Heart right ventricle (tissue), 16 donors: ENCODE measurements around the gene EML1. TPM values are rescaled to one million over a fixed set of nuclear protein-coding genes. Genes with fewer than 3 reads are reported as not detected.

Experiments used
- ATAC-seq, 8 donors: fragments of 200-7000 bp; cut with Tn5 transposase; one replicate each; pipeline ENCODE4 v1.9.1; 2020; ENCODE audit warnings: mild to moderate bottlenecking in 8 of 8, moderate library complexity in 8 of 8, moderate number of reproducible peaks in 1 of 8
- DNase-seq, 2 donors: peaks; one replicate each; pipeline ENCODE4 v3.0.0-alpha.2; 2020
- H3K27ac ChIP-seq, 10 donors: fragments of 200-600 bp; sonication (generic) in 2 of 10; one replicate each; pipeline versions ENCODE4 v1.5.0 to v1.8.0; 2020 to 2022; ENCODE audit warnings: mild to moderate bottlenecking in 3 of 10
- H3K27me3 ChIP-seq, 7 donors: fragments of 200-600 bp; one replicate each; pipeline ENCODE4 v1.8.0; 2021 to 2022; ENCODE audit warnings: mild to moderate bottlenecking in 2 of 7
- H3K36me3 ChIP-seq, 9 donors: fragments of 200-600 bp; sonication (generic) in 1 of 9; one replicate each; pipeline versions ENCODE4 v1.5.0 to v1.8.0; 2020 to 2022; ENCODE audit warnings: mild to moderate bottlenecking in 2 of 9
- H3K4me1 ChIP-seq, 9 donors: fragments of 200-600 bp; sonication (generic) in 1 of 9; one replicate each; pipeline versions ENCODE4 v1.5.0 to v1.8.0; 2020 to 2022; ENCODE audit warnings: mild to moderate bottlenecking in 4 of 9
- H3K4me3 ChIP-seq, 10 donors: fragments of 200-600 bp; sonication (generic) in 2 of 10; one replicate each; pipeline versions ENCODE4 v1.5.0 to v1.8.0; 2020 to 2022; ENCODE audit warnings: mild to moderate bottlenecking in 7 of 10, moderate library complexity in 2 of 10
- H3K9me3 ChIP-seq, 11 donors: fragments of 200-600 bp in 10 of 11; sonication (generic) in 2 of 11; one replicate each; pipeline versions ENCODE4 v1.5.0 to v1.8.0; 2013 to 2022; ENCODE audit warnings: mild to moderate bottlenecking in 2 of 11, control low read depth in 1 of 11, moderate library complexity in 1 of 11
- WGBS, 2 donors: extraction: QIAGEN DNeasy Blood & Tissue Kit; methylation state at CpG; one replicate each; pipeline ENCODE4 v1.1.7; 2013; ENCODE audit warnings: inconsistent platforms in 1 of 2; 5-methylcytosine and 5-hydroxymethylcytosine counted together
- intact Hi-C, 10 donors: fragments of 100-400 bp; cut with DNase I; formaldehyde crosslinking; loops; one replicate each; pipeline versions ENCODE4 v1.11.1 to v1.14.2; 2022
- polyA plus RNA-seq, 2 donors: library from polyadenylated mRNA; stranded (reverse); fragments of 200-250 nt; gene quantifications; one replicate each; pipeline ENCODE4 v1.2.3, GENCODE V29; 2013
- total RNA-seq, 10 donors: library from RNA; stranded (reverse); fragmentation: NEBNext Ultra II Directional in 3 of 10; extraction: Animal tissue kit (Norgen Biotek cat#: 25700) in 3 of 10; gene quantifications; one replicate each; pipeline versions ENCODE4 v1.2.1 to v1.2.4, GENCODE V29; 2021 to 2023
- TF ChIP-seq, protein P1 (sequence below), 9 donors: fragments of 200-600 bp; sonication (generic) in 2 of 9; IDR thresholded peaks; one replicate each; pipeline versions ENCODE4 v1.5.0 to v1.8.0; 2021 to 2022; ENCODE audit warnings: antibody characterized with exemption in 9 of 9, mild to moderate bottlenecking in 5 of 9, moderate library complexity in 1 of 9
- donor health status: Arrhythmogenic right ventricular cardiomyopathy.
- donor health status: ischemic (EF 13 %, LVEDD 7.1; RV severe dilation, severe dysfunction).
- donor health status: healthy with polysubstance abuse.
- donor health status: DM: no; HTN: yes; CAD: no.
- donor health status: DM: no; HTN: no; CAD: no.
- donor health status: ischemic (EF 25% LVEDD 6.9; RV normal size, moderate dysfunction).
- donor health status: ischemic (EF 25% LVEDD 5.7; RV mildly dilated, moderate dysfunction).
- donor health status: healthy.
- donor health status: DM: yes; HTN: yes; CAD: no.
- donor health status: Ischemic cardiomyopathy.
- donor health status: ischemic (EF 35%, LVEDD 5.7; RV mildly dilated, moderate dysfunction).
- donor health status: nonischemic (EF 11% LVEDD 7.7; RV severe dilation, severe dysfunction).
- donor health status: DM: yes; HTN: yes; CAD: no.
- donor health status: PGD.
- donor health status: ischemic (EF 29% LVEDD 5.4; RV normal size, mild dysfunction).
- donor health status: nonischemic (EF 23%, LVEDD 6.1; RV moderate dilation, normal function).

EML1 gene
- total and polyA plus RNA-seq, 12 donors, result 9.1 to 49.2 (median 33.8) TPM

DNA sequence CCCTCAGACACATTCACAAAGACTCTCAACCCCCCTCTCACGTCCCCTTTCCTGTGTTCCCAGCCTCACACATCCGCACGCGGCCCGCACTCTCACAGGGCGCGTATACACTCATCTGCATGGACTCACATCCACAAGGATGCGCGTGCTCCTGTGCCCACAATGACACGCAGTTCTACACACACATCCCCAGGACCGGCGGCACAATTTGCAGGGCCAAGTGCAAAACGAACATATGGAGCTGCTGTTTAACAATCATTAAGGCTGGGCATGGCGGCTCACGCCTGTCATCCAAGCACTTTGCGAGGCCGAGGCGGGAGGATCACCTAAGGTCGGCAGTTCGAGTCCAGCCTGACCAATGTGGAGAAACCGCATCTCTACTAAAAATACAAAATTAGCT lies 36.4 kb upstream of the EML1 start:
- TF ChIP-seq, protein P1, sequence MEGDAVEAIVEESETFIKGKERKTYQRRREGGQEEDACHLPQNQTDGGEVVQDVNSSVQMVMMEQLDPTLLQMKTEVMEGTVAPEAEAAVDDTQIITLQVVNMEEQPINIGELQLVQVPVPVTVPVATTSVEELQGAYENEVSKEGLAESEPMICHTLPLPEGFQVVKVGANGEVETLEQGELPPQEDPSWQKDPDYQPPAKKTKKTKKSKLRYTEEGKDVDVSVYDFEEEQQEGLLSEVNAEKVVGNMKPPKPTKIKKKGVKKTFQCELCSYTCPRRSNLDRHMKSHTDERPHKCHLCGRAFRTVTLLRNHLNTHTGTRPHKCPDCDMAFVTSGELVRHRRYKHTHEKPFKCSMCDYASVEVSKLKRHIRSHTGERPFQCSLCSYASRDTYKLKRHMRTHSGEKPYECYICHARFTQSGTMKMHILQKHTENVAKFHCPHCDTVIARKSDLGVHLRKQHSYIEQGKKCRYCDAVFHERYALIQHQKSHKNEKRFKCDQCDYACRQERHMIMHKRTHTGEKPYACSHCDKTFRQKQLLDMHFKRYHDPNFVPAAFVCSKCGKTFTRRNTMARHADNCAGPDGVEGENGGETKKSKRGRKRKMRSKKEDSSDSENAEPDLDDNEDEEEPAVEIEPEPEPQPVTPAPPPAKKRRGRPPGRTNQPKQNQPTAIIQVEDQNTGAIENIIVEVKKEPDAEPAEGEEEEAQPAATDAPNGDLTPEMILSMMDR (IDR thresholded peaks at IDR 0.05), result no peak

DNA sequence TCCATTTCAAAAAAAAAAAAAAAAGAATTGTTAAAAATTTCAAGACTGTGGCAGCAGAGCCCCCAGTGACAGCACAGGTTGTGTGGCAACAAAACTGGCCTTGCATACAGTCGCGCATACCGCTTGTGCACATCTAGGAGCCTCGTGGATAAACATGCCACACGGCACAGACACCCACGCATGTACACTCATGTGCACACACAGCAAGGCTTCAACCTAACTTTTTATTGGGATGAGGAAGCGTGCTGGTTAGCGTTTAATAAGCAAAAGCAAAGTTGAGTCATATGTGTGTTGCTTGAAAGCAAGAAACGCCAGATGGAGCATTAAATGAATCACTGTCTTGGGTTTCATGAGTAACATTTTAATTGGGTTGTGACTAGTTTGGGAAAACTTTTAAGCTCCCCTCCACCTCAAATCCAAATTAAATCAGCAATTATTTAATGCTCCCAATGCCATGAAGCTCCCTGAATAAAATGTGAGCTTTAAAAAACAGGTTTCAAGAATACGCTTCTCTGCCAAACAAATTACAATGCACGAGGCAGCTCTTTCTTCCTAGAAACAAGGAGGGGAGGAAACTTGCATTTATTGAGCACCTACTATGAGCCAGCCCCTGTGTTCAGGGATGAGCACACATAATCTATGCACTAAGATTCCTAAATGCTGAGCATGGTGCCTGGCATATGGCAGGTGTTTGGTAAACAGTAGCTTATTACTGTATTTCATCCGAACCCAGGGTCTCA lies 35.7 kb upstream of the EML1 start:
- H3K36me3 ChIP-seq, result peaks cover 0 to 4% (median 0%) of the 10 kb centered on the region in 9 donors
- H3K4me3 ChIP-seq, result no peak overlapping the region
- no peaks in the 10 kb centered on the region for H3K9me3 ChIP-seq
- H3K4me1 ChIP-seq, result peaks cover 25 to 76% (median 55%) of the 10 kb centered on the region in 9 donors
- TF ChIP-seq, protein P1 (IDR thresholded peaks at IDR 0.05), result no peak
- peaks cover 0 to 4% (median 0%) of the 10 kb centered on the region in 7 donors for H3K27me3 ChIP-seq
- intact Hi-C loops, result loop anchor here in 2 of 10 donors (5.0 kb wide), 1 partner anchor 35 kb away; the partner anchor contains the start of gene EML1 (in 2 of the 2)
- DNase-seq (no peak), ATAC-seq (no peak)
- WGBS, 2 donors, result 92 to 93% methylated on average over 12 of the region's 12 CpGs
- H3K27ac ChIP-seq, result peak overlapping the region in 1 of 10 donors; percentile 26

More for the DNA sequence above, 36.4 kb upstream of the EML1 start:
- peaks cover 0 to 4% (median 0%) of the 10 kb centered on the region in 9 donors for H3K36me3 ChIP-seq
- H3K4me1 ChIP-seq, result peaks cover 30 to 78% (median 58%) of the 10 kb centered on the region in 9 donors
- H3K9me3 ChIP-seq, result no peaks in the 10 kb centered on the region
- intact Hi-C loops, result loop anchor here in 2 of 10 donors (5.0 kb wide), 1 partner anchor 36 kb away; the partner anchor contains the start of gene EML1 (in 2 of the 2)
- DNase-seq (no peak), ATAC-seq (no peak)
- WGBS, 2 donors, result 90 to 93% methylated on average over 21 of the region's 21 CpGs
- no peak overlapping the region for H3K4me3 ChIP-seq
- peak overlapping the region in 2 of 10 donors; percentile 38 to 83 for H3K27ac ChIP-seq
- peaks cover 0 to 4% (median 0%) of the 10 kb centered on the region in 7 donors for H3K27me3 ChIP-seq

GRCh38 chr14:99758121-99758821 lies 34.9 kb upstream of the EML1 start:
- Histone ChIP-seq H3K27ac (peak overlapping the region in 1 of 10 donors; percentile 26), H3K9me3 (no peaks in the 10 kb centered on the region), H3K27me3 (peaks cover 0 to 3% (median 0%) of the 10 kb centered on the region in 7 donors), H3K36me3 (peaks cover 0 to 4% (median 0%) of the 10 kb centered on the region in 9 donors), H3K4me1 (peaks cover 24 to 70% (median 49%) of the 10 kb centered on the region in 9 donors), H3K4me3 (no peak overlapping the region)
- 86 to 87% methylated on average over 11 of the region's 11 CpGs for WGBS, 2 donors
- intact Hi-C loops, result loop anchor here in 2 of 10 donors (5.0 kb wide), 1 partner anchor 34 kb away; the partner anchor contains the start of gene EML1 (in 2 of the 2)
- no peak for DNase-seq
- TF ChIP-seq, protein P1 (IDR thresholded peaks at IDR 0.05), result no peak
- no peak for ATAC-seq

GRCh38 chr14:99758872-99759545 lies 34.2 kb upstream of the EML1 start:
- H3K9me3 ChIP-seq, result no peaks in the 10 kb centered on the region
- ATAC-seq (no peak), DNase-seq (no peak)
- peak overlapping the region in 1 of 10 donors; percentile 15 for H3K27ac ChIP-seq
- no peaks in the 10 kb centered on the region for H3K36me3 ChIP-seq
- H3K27me3 ChIP-seq, result no peaks in the 10 kb centered on the region
- peaks cover 19 to 63% (median 42%) of the 10 kb centered on the region in 9 donors for H3K4me1 ChIP-seq
- 74 to 77% methylated on average over 7 of the region's 7 CpGs for WGBS, 2 donors
- no peak overlapping the region for H3K4me3 ChIP-seq
- intact Hi-C loops, result loop anchor here in 2 of 10 donors (5.0 kb wide), 1 partner anchor 33 kb away; the partner anchor contains the start of gene EML1 (in 2 of the 2)
- TF ChIP-seq, protein P1 (IDR thresholded peaks at IDR 0.05), result no peak
